DOHH2 (cell line): Measurements from ENCODE around the gene ETV6.
A peak's percentile ranks its signal among the peaks of the same experiment; 100 is the strongest.

Experiments used
- H3F3A ChIP-seq: fragments of 200-600 bp; sonication (generic), shearing (Covaris generic); 2 replicates; pipeline ENCODE4 v1.6.0; 2016; ENCODE audit warnings: antibody characterized with exemption, mild to moderate bottlenecking; ENCODE audit not compliant: control insufficient read depth, insufficient read depth
- H3K27ac ChIP-seq: fragments of 200-600 bp; sonication (generic); 2 replicates; pipeline ENCODE4 v1.5.1; 2014; ENCODE audit warnings: low read depth, mild to moderate bottlenecking, low read length, moderate library complexity
- H3K27me3 ChIP-seq: fragments of 200-600 bp; sonication (generic); 2 replicates; pipeline ENCODE4 v1.6.1; 2014; ENCODE audit warnings: mild to moderate bottlenecking, low read length, mixed read lengths; ENCODE audit not compliant: control insufficient read depth
- H3K36me3 ChIP-seq: fragments of 200-600 bp; sonication (generic); 2 replicates; pipeline ENCODE4 v1.6.1; 2014; ENCODE audit warnings: mild to moderate bottlenecking, low read length, moderate library complexity, mixed read lengths; ENCODE audit not compliant: control insufficient read depth
- H3K4me1 ChIP-seq: fragments of 200-600 bp; sonication (generic); 2 replicates; pipeline ENCODE4 v1.6.1; 2014; ENCODE audit warnings: mild to moderate bottlenecking, low read length, mixed read lengths; ENCODE audit not compliant: control insufficient read depth
- H3K4me2 ChIP-seq: fragments of 200-600 bp; sonication (generic); 2 replicates; pipeline ENCODE4 v1.6.0; 2014; ENCODE audit warnings: mild to moderate bottlenecking, low read length, moderate library complexity
- H3K4me3 ChIP-seq: fragments of 200-600 bp; sonication (generic); 2 replicates; pipeline ENCODE4 v1.5.1; 2014; ENCODE audit warnings: mild to moderate bottlenecking, low read length, mixed read lengths
- H3K79me2 ChIP-seq: fragments of 200-600 bp; sonication (generic); 2 replicates; pipeline ENCODE4 v1.6.1; 2014; ENCODE audit warnings: mild to moderate bottlenecking, low read length, mixed read lengths; ENCODE audit not compliant: control insufficient read depth
- H3K9me2 ChIP-seq: fragments of 200-600 bp; sonication (generic); replicated peaks from 2 replicates; pipeline ENCODE4 v1.6.1; 2014; ENCODE audit warnings: mild to moderate bottlenecking, low read length, mixed read lengths; ENCODE audit not compliant: control insufficient read depth
- H3K9me3 ChIP-seq: fragments of 200-600 bp; sonication (generic); 2 replicates; pipeline ENCODE4 v1.6.1; 2014; ENCODE audit warnings: antibody characterized with exemption, low read length, mixed read lengths; ENCODE audit not compliant: control insufficient read depth, insufficient read depth
- H4K20me1 ChIP-seq: fragments of 200-600 bp; sonication (generic); 2 replicates; pipeline ENCODE4 v1.6.0; 2014; ENCODE audit warnings: low read depth, mild to moderate bottlenecking, antibody characterized with exemption, low read length, moderate library complexity; ENCODE audit not compliant: control insufficient read depth, insufficient read depth
- EZH2phosphoT487 ChIP-seq: fragments of 200-600 bp; sonication (generic); IDR thresholded peaks from 2 replicates; pipeline ENCODE4 v1.6.1; 2017; ENCODE audit warnings: borderline replicate concordance, mild to moderate bottlenecking, antibody characterized with exemption, low read length, moderate library complexity, mixed read lengths
- TF ChIP-seq, protein P1 (sequence below): fragments of 200-600 bp; sonication (generic); IDR thresholded peaks from one replicate; pipeline ENCODE4 v1.5.1; 2014; ENCODE audit warnings: antibody characterized with exemption, mild to moderate bottlenecking, low read depth, low read length; ENCODE audit not compliant: poor library complexity, severe bottlenecking

ETV6 gene

DNA sequence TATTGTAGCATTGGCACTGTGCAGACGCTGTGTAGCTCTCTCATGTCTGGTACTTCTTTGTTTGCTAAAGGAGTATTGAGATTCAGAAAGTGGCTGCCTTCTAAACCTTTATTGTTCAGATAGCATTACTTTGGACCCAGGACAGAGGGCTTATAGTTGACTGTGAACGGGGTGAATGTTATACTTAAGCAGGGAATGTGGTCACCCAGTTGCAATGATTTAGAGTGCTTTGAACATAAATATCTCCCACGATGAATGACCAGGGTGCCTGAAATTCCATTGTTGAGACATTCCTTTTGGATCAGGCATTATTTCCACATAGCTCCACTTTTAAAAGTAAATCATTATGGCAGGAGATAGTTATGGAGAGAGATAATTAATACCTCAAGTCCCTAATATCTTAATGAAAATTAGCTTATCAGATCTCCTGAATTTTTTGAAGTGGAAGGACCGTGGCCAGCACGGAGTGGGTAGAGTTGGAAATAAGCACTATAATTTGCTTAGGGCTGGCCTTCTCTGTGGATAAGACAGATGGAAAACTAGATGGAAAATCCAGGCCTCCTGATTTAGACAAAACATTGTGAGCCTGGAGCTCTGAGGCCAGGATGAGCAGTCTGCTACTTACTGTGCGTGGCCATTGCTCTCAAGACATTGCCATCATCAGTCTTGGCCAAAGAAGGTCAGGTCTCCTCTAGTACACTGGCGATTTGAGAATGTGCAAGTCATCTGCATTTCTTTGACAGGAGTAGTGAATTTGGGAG lies 114.5 kb downstream of the ETV6 start:
- peaks cover 73% of the 10 kb centered on the region for H3K4me1 ChIP-seq
- no peak overlapping the region for H3K4me3 ChIP-seq
- no peaks in the 10 kb centered on the region for H3K9me3 ChIP-seq
- H4K20me1 ChIP-seq: no peaks in the 10 kb centered on the region
- no peak for TF ChIP-seq EZH2phosphoT487
- TF ChIP-seq, protein P1, sequence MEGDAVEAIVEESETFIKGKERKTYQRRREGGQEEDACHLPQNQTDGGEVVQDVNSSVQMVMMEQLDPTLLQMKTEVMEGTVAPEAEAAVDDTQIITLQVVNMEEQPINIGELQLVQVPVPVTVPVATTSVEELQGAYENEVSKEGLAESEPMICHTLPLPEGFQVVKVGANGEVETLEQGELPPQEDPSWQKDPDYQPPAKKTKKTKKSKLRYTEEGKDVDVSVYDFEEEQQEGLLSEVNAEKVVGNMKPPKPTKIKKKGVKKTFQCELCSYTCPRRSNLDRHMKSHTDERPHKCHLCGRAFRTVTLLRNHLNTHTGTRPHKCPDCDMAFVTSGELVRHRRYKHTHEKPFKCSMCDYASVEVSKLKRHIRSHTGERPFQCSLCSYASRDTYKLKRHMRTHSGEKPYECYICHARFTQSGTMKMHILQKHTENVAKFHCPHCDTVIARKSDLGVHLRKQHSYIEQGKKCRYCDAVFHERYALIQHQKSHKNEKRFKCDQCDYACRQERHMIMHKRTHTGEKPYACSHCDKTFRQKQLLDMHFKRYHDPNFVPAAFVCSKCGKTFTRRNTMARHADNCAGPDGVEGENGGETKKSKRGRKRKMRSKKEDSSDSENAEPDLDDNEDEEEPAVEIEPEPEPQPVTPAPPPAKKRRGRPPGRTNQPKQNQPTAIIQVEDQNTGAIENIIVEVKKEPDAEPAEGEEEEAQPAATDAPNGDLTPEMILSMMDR: no peak
- H3K27me3 ChIP-seq: no peaks in the 10 kb centered on the region
- H3K9me2 ChIP-seq: no peaks in the 10 kb centered on the region
- H3K27ac ChIP-seq: no peak overlapping the region
- no peaks in the 10 kb centered on the region for H3K79me2 ChIP-seq
- H3F3A ChIP-seq: peaks cover 10% of the 10 kb centered on the region; the same call in 1 of the 2 replicates
- H3K36me3 ChIP-seq: no peaks in the 10 kb centered on the region
- no peak overlapping the region for H3K4me2 ChIP-seq

DNA sequence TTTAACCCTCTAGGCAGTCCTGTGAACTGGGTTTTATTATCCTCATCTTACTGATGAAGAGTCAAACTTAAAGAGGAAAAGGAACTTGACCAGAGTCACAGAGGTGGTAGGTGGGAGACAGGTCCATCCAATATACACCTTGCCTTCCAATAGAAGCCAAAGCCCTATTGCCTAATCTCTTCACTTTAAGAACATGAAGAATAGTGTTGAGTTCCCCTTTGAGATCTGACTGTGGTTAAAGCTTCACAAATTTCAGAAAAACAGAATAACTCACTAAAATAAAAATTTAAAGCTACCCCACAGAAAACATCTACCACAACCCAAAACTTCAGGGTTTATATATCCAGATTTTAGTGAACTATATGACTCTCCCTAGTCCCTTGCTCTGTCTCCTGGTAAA lies 115.4 kb downstream of the ETV6 start:
- Histone ChIP-seq H4K20me1 (no peaks in the 10 kb centered on the region), H3K9me2 (no peaks in the 10 kb centered on the region), H3K27me3 (no peaks in the 10 kb centered on the region), H3K4me3 (no peak overlapping the region), H3K36me3 (no peaks in the 10 kb centered on the region), H3K79me2 (no peaks in the 10 kb centered on the region), H3F3A (peaks cover 6% of the 10 kb centered on the region; the same call in 1 of the 2 replicates), H3K27ac (no peak overlapping the region), H3K4me1 (peaks cover 64% of the 10 kb centered on the region), H3K9me3 (no peaks in the 10 kb centered on the region), H3K4me2 (no peak overlapping the region; the same call in 1 of the 2 replicates)
- TF ChIP-seq, protein P1: no peak
- TF ChIP-seq EZH2phosphoT487: no peak

DNA sequence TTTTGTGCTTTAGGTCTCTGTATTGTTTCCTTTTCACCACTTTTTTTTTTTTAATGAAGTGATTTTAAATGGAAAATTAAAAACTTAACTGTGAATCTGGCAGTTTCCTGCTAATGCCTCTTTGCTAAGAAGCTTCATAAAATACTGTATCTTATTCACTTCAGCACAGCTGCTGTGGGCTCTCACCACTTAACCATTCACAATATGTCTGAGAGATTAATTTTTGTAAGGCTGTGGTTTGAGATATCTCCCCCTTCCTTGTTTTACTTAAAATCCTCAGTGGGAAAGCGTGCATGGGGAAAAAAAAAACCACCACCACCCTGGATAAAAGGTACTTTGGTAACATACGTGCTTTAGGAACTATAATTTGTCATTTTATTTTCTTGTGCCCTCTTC lies 115.9 kb downstream of the ETV6 start:
- no peaks in the 10 kb centered on the region for H3K36me3 ChIP-seq
- no peaks in the 10 kb centered on the region for H3K9me3 ChIP-seq
- H3K27ac ChIP-seq: peak overlapping the region; percentile 25
- no peak overlapping the region; the same call in 1 of the 2 replicates for H3K4me3 ChIP-seq
- peak overlapping the region; percentile 71 for H3K4me2 ChIP-seq
- peaks cover 59% of the 10 kb centered on the region for H3K4me1 ChIP-seq
- H3K9me2 ChIP-seq: no peaks in the 10 kb centered on the region
- TF ChIP-seq, protein P1: no peak
- no peak for TF ChIP-seq EZH2phosphoT487
- H3K27me3 ChIP-seq: no peaks in the 10 kb centered on the region
- peaks cover 6% of the 10 kb centered on the region; the same call in 1 of the 2 replicates for H3F3A ChIP-seq
- no peaks in the 10 kb centered on the region for H4K20me1 ChIP-seq
- H3K79me2 ChIP-seq: no peaks in the 10 kb centered on the region
